Gastroesophageal sphincter (tissue), 3 donors: ENCODE results near the gene SLC45A2.

Source experiments
- CTCF ChIP-seq, 4 experiments: fragments of 200-600 bp in 2 of 4; fragments of 450-650 bp in 2 of 4; sonication (generic) in 1 of 4; IDR thresholded peaks; one replicate each; pipeline ENCODE4 v1.5.1; 2017 to 2019; ENCODE audit warnings: antibody characterized with exemption in 4 of 4, mild to moderate bottlenecking in 2 of 4, moderate library complexity in 2 of 4
- EP300 ChIP-seq: sonication (generic); formaldehyde crosslinking; IDR thresholded peaks from one replicate; pipeline ENCODE4 v1.6.1; 2017; ENCODE audit warnings: antibody characterized with exemption, mild to moderate bottlenecking
- POLR2A ChIP-seq, 2 donors: fragments of 450-650 bp; IDR thresholded peaks; one replicate each; pipeline ENCODE4 v1.6.1; 2017; ENCODE audit warnings: antibody characterized with exemption in 2 of 2, mild to moderate bottlenecking in 2 of 2, moderate library complexity in 1 of 2
- POLR2AphosphoS5 ChIP-seq: sonication (generic); formaldehyde crosslinking; IDR thresholded peaks from one replicate; pipeline ENCODE4 v1.6.1; 2017; ENCODE audit warnings: antibody characterized with exemption

DNA sequence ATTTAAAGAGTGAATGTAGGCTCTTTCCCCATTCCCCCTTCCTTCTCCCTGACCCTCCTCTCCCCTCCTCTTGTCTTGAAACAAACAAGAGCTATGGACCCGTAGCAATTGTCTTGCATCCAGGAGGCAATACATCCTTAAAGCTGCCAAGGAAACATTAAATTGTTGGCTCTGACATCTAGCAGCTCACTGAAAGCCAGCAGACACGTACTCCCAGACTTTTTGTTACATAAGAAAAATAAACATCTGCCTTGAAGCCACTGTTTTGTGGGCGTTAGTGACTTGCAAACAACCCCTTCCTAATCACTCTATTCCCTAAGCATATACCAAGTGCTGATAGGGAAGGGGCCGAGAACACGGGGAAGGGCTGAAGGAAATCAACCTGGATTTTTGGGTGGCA, 8.6 kb downstream of the SLC45A2 start:
- TF ChIP-seq EP300 (no peak), CTCF (IDR thresholded peaks at IDR 0.05) (no peak), POLR2AphosphoS5 (no peak), POLR2A (IDR thresholded peaks at IDR 0.05) (no peak)
